Measurements from ENCODE around the gene ARHGEF28.

ARHGEF28 gene

GRCh38 chr5:73693573-73694061, 67.6 kb downstream of the ARHGEF28 start:
- no peak for DNase-seq

GRCh38 chr5:73694089-73694488, 68.1 kb downstream of the ARHGEF28 start:
- DNase-seq = no peak

GRCh38 chr5:73698011-73698410, 72.0 kb downstream of the ARHGEF28 start:
- no peak for DNase-seq

GRCh38 chr5:73701566-73701965, 75.6 kb downstream of the ARHGEF28 start:
- DNase-seq = no peak

GRCh38 chr5:73702534-73702933, 76.5 kb downstream of the ARHGEF28 start:
- no peak for DNase-seq

GRCh38 chr5:73702951-73703350, 77.0 kb downstream of the ARHGEF28 start:
- no peak for DNase-seq

GRCh38 chr5:73705364-73705763, 79.4 kb downstream of the ARHGEF28 start:
- DNase-seq = no peak

GRCh38 chr5:73706963-73707362, 81.0 kb downstream of the ARHGEF28 start:
- DNase-seq = no peak

GRCh38 chr5:73709536-73710129, 83.6 kb downstream of the ARHGEF28 start:
- DNase-seq = no peak

- no peak for DNase-seq
Measured at GRCh38 chr5:73716284-73716808, 90.3 kb downstream of the ARHGEF28 start.

GRCh38 chr5:73718762-73719161, 92.8 kb downstream of the ARHGEF28 start:
- no peak for DNase-seq

- DNase-seq = no peak
Measured at GRCh38 chr5:73719632-73720031, 93.6 kb downstream of the ARHGEF28 start.

GRCh38 chr5:73722231-73722630, 96.2 kb downstream of the ARHGEF28 start:
- no peak for DNase-seq

GRCh38 chr5:73726071-73726470, 100.1 kb downstream of the ARHGEF28 start:
- DNase-seq = no peak

- no peak for DNase-seq
Measured at GRCh38 chr5:73726606-73727231, 100.7 kb downstream of the ARHGEF28 start.

GRCh38 chr5:73727470-73727869, 101.5 kb downstream of the ARHGEF28 start:
- no peak for DNase-seq

GRCh38 chr5:73728493-73729273, 102.7 kb downstream of the ARHGEF28 start:
- DNase-seq = no peak

GRCh38 chr5:73729329-73729728, 103.3 kb downstream of the ARHGEF28 start:
- no peak for DNase-seq

- no peak for DNase-seq
Measured at GRCh38 chr5:73732045-73732444, 106.0 kb downstream of the ARHGEF28 start.

- DNase-seq = no peak
Measured at GRCh38 chr5:73733219-73733618, 107.2 kb downstream of the ARHGEF28 start.

GRCh38 chr5:73735032-73735734, 109.2 kb downstream of the ARHGEF28 start:
- no peak for DNase-seq

GRCh38 chr5:73739650-73740049, 113.7 kb downstream of the ARHGEF28 start:
- DNase-seq = no peak

- no peak for DNase-seq
Measured at GRCh38 chr5:73740274-73740790, 114.3 kb downstream of the ARHGEF28 start.
